HG03378 (cell line): ENCODE results near the gene DLGAP4.

Experiments used
- ATAC-seq: cut with Tn5 transposase; IDR thresholded peaks from one replicate; pipeline ENCODE4 v1.9.1; 2021; ENCODE audit warnings: mild to moderate bottlenecking, moderate library complexity; ENCODE audit not compliant: unreplicated experiment

DLGAP4 gene

GRCh38 chr20:36274181-36274841, 31.8 kb upstream of the DLGAP4 start:
- no peak for ATAC-seq

- ATAC-seq = no peak
Observed at GRCh38 chr20:36275011-36275410, 31.1 kb upstream of the DLGAP4 start.

GRCh38 chr20:36275441-36276189, 30.5 kb upstream of the DLGAP4 start:
- ATAC-seq = no peak

- no peak for ATAC-seq
Observed at GRCh38 chr20:36277546-36277945, 28.6 kb upstream of the DLGAP4 start.

GRCh38 chr20:36279362-36279761, 26.8 kb upstream of the DLGAP4 start:
- ATAC-seq = no peak

GRCh38 chr20:36279776-36280175, 26.4 kb upstream of the DLGAP4 start:
- no peak for ATAC-seq

GRCh38 chr20:36281785-36282380, 24.3 kb upstream of the DLGAP4 start:
- ATAC-seq = no peak

- ATAC-seq = no peak
Observed at GRCh38 chr20:36284751-36285150, 21.4 kb upstream of the DLGAP4 start.

- no peak for ATAC-seq
Observed at GRCh38 chr20:36285746-36286447, 20.2 kb upstream of the DLGAP4 start.

- no peak for ATAC-seq
Observed at GRCh38 chr20:36297656-36298055, 8.5 kb upstream of the DLGAP4 start.

GRCh38 chr20:36298061-36298460, 8.1 kb upstream of the DLGAP4 start:
- ATAC-seq = no peak

GRCh38 chr20:36298795-36299339, 7.3 kb upstream of the DLGAP4 start:
- no peak for ATAC-seq

GRCh38 chr20:36299459-36299858, 6.7 kb upstream of the DLGAP4 start:
- ATAC-seq = no peak

- ATAC-seq = no peak
Observed at GRCh38 chr20:36301359-36302119, 4.6 kb upstream of the DLGAP4 start.

- no peak for ATAC-seq
Observed at GRCh38 chr20:36303020-36303595, 3.0 kb upstream of the DLGAP4 start.

- ATAC-seq = no peak
Observed at GRCh38 chr20:36303831-36304230, 2.3 kb upstream of the DLGAP4 start.

- ATAC-seq = no peak
Observed at GRCh38 chr20:36304786-36305495, 1.2 kb upstream of the DLGAP4 start.

GRCh38 chr20:36306553-36307411, 643 bp downstream of the DLGAP4 start:
- ATAC-seq = no peak
